ENCODE results near the gene MED20.

GRCh38 chr6:41900861-41901260, 20.1 kb downstream of the MED20 start:
- no peak for TF ChIP-seq CTCF (IDR thresholded peaks at IDR 0.05)
- TF ChIP-seq POLR2A (IDR thresholded peaks at IDR 0.05): no peak

All from uterus (tissue), 2 donors.